IMR-90 (cell line): Measurements from ENCODE around the gene F2. TPM values are rescaled to one million over a fixed set of nuclear protein-coding genes. Genes with fewer than 3 reads are reported as not detected.

ENCODE experiments used
- ATAC-seq: fragments of 200-7000 bp; cut with Tn5 transposase; 2 replicates; pipeline ENCODE4 v1.9.1; 2020; ENCODE audit warnings: low read depth, mild to moderate bottlenecking, moderate library complexity
- BruUV-seq: library from RNA; stranded (reverse); fragments of 400-500 nt; replicated peaks from 2 replicates; lab custom pipeline; 2021; lab: Mats Ljungman, UMichigan
- CTCF ChIA-PET: fragments of 300-600 bp; formaldehyde crosslinking; extraction: SDS; loops from one replicate; lab custom pipeline; 2021; ENCODE audit warnings: antibody characterized with exemption; lab: Yijun Ruan, JAX
- POLR2A ChIA-PET: fragments of 300-600 bp; sonication (Branson Sonifier 250); formaldehyde crosslinking; loops from one replicate; lab custom pipeline; 2022; ENCODE audit warnings: antibody characterized with exemption; ENCODE audit not compliant: unreplicated experiment; lab: Charles Lee
- DNase-seq: peaks from one replicate; pipeline ENCODE4 v3.0.0; 2013
- H2AFZ ChIP-seq: replicated peaks from 2 replicates; pipeline ENCODE3; 2013; ENCODE audit warnings: low read length, mild to moderate bottlenecking; ENCODE audit not compliant: poor library complexity
- H2AK5ac ChIP-seq: 2 replicates; pipeline ENCODE4 v1.6.1; 2013; ENCODE audit warnings: low read depth, low read length, inconsistent platforms
- H2AK9ac ChIP-seq: replicated peaks from 2 replicates; pipeline ENCODE3; 2013; ENCODE audit warnings: mild to moderate bottlenecking, low read depth, low read length, moderate library complexity; ENCODE audit not compliant: poor library complexity
- H2BK120ac ChIP-seq: 2 replicates; pipeline ENCODE4 v1.6.1; 2013; ENCODE audit warnings: low read depth, low read length, inconsistent platforms
- H2BK15ac ChIP-seq: 3 replicates; pipeline ENCODE4 v1.6.1; 2013; ENCODE audit warnings: low read depth, low read length, inconsistent platforms
- H2BK20ac ChIP-seq: 2 replicates; pipeline ENCODE4 v1.6.1; 2013; ENCODE audit warnings: low read depth, mild to moderate bottlenecking, inconsistent platforms, low read length, moderate library complexity
- H2BK5ac ChIP-seq: 2 replicates; pipeline ENCODE4 v1.6.1; 2013; ENCODE audit warnings: mild to moderate bottlenecking, low read depth, low read length, inconsistent platforms; ENCODE audit not compliant: poor library complexity, severe bottlenecking
- H3K14ac ChIP-seq: replicated peaks from 2 replicates; pipeline ENCODE4 v1.6.1; 2013; ENCODE audit warnings: low read depth, low read length, inconsistent platforms
- H3K18ac ChIP-seq: 2 replicates; pipeline ENCODE4 v1.6.1; 2013; ENCODE audit warnings: low read depth, low read length, control low read depth
- H3K23ac ChIP-seq: 2 replicates; pipeline ENCODE4 v1.6.1; 2013; ENCODE audit warnings: low read depth, low read length, inconsistent platforms
- H3K27ac ChIP-seq: 2 replicates; pipeline ENCODE4 v1.5.1; 2013; ENCODE audit warnings: mild to moderate bottlenecking, control low read depth, low read length; ENCODE audit not compliant: insufficient read depth
- H3K27me3 ChIP-seq: 2 replicates; pipeline ENCODE4 v1.6.1; 2013; ENCODE audit warnings: low read length; ENCODE audit not compliant: control insufficient read depth, insufficient read depth
- H3K36me3 ChIP-seq: 2 replicates; pipeline ENCODE4 v1.6.1; 2013; ENCODE audit warnings: low read length, mixed read lengths; ENCODE audit not compliant: control insufficient read depth, insufficient read depth
- H3K4ac ChIP-seq: 2 replicates; pipeline ENCODE4 v1.6.1; 2013; ENCODE audit warnings: low read depth, low read length, inconsistent platforms
- H3K4me1 ChIP-seq: 2 replicates; pipeline ENCODE4 v1.6.1; 2013; ENCODE audit warnings: low read length, mixed read lengths; ENCODE audit not compliant: control insufficient read depth, insufficient read depth
- H3K4me2 ChIP-seq: 2 replicates; pipeline ENCODE4 v1.6.1; 2013; ENCODE audit warnings: low read depth, mild to moderate bottlenecking, control low read depth, low read length, moderate library complexity
- H3K4me3 ChIP-seq: 2 replicates; pipeline ENCODE4 v1.5.1; 2013; ENCODE audit warnings: low read depth, mild to moderate bottlenecking, control low read depth, low read length, moderate library complexity; ENCODE audit not compliant: insufficient read depth
- H3K56ac ChIP-seq: 2 replicates; pipeline ENCODE4 v1.6.1; 2013; ENCODE audit warnings: low read length, inconsistent platforms; ENCODE audit not compliant: insufficient read depth; ENCODE audit errors: extremely low read depth
- H3K79me1 ChIP-seq, 2 experiments: 2 replicates each; pipeline ENCODE4 v1.6.1; 2013; ENCODE audit warnings: low read length in 2 of 2, inconsistent platforms in 1 of 2, low read depth in 1 of 2
- H3K9ac ChIP-seq: 2 replicates; pipeline ENCODE4 v1.6.1; 2013; ENCODE audit warnings: low read depth, low read length, control low read depth
- H3K9me1 ChIP-seq: 2 replicates; pipeline ENCODE4 v1.6.1; 2013; ENCODE audit warnings: low read length, inconsistent platforms; ENCODE audit not compliant: insufficient read depth
- H3K9me3 ChIP-seq: 2 replicates; pipeline ENCODE4 v1.6.1; 2013; ENCODE audit warnings: low read length; ENCODE audit not compliant: control insufficient read depth, insufficient read depth
- H4K20me1 ChIP-seq: 2 replicates; pipeline ENCODE4 v1.6.1; 2013; ENCODE audit warnings: low read length, inconsistent platforms; ENCODE audit not compliant: insufficient read depth
- H4K5ac ChIP-seq: 2 replicates; pipeline ENCODE4 v1.6.1; 2013; ENCODE audit warnings: mild to moderate bottlenecking, low read depth, low read length, control low read depth
- H4K8ac ChIP-seq, 2 experiments: 2 replicates each; pipeline ENCODE4 v1.6.1; 2013; ENCODE audit warnings: low read depth in 2 of 2, low read length in 2 of 2, control low read depth in 1 of 2, inconsistent platforms in 1 of 2
- H4K91ac ChIP-seq: 2 replicates; pipeline ENCODE4 v1.6.1; 2013; ENCODE audit warnings: low read depth, low read length, inconsistent platforms; ENCODE audit not compliant: insufficient read depth
- BHLHE40 ChIP-seq: fragments of 150-350 bp; IDR thresholded peaks from 2 replicates; pipeline ENCODE4 v1.6.1; 2016; ENCODE audit warnings: mild to moderate bottlenecking, low read depth, low read length
- CEBPB ChIP-seq: IDR thresholded peaks from 2 replicates; pipeline ENCODE4 v1.6.1; 2012; ENCODE audit warnings: low read depth, low read length, improper control_type of control experiment
- CHD1 ChIP-seq: IDR thresholded peaks from 2 replicates; pipeline ENCODE4 v1.6.1; 2012; ENCODE audit warnings: low read depth, low read length, improper control_type of control experiment
- CTCF ChIP-seq: conservative IDR thresholded peaks from 2 replicates; pipeline ENCODE4 v1.5.1; 2012; ENCODE audit warnings: mild to moderate bottlenecking, low read depth, low read length, improper control_type of control experiment
- ELK1 ChIP-seq: fragments of 150-350 bp; IDR thresholded peaks from 2 replicates; pipeline ENCODE4 v1.6.1; 2016; ENCODE audit warnings: low read depth, mild to moderate bottlenecking, low read length, moderate library complexity, borderline replicate concordance
- FOS ChIP-seq: fragments of 150-350 bp; IDR thresholded peaks from 2 replicates; pipeline ENCODE4 v1.6.1; 2016; ENCODE audit warnings: low read depth, low read length
- MAFK ChIP-seq: IDR thresholded peaks from 2 replicates; pipeline ENCODE4 v1.6.1; 2012; ENCODE audit warnings: low read depth, low read length, improper control_type of control experiment
- MAZ ChIP-seq: IDR thresholded peaks from 2 replicates; pipeline ENCODE4 v1.6.1; 2012; ENCODE audit warnings: low read depth, mild to moderate bottlenecking, low read length, improper control_type of control experiment, moderate library complexity, borderline replicate concordance
- MXI1 ChIP-seq: IDR thresholded peaks from 2 replicates; pipeline ENCODE4 v1.6.1; 2012; ENCODE audit warnings: low read depth, mild to moderate bottlenecking, low read length, moderate library complexity, borderline replicate concordance
- NFE2L2 ChIP-seq: fragments of 150-350 bp; IDR thresholded peaks from 2 replicates; pipeline ENCODE4 v1.6.1; 2016; ENCODE audit warnings: low read depth, mild to moderate bottlenecking, low read length
- POLR2A ChIP-seq: IDR thresholded peaks from 2 replicates; pipeline ENCODE4 v1.6.1; 2012; ENCODE audit warnings: mild to moderate bottlenecking, low read depth, low read length
- RAD21 ChIP-seq: IDR thresholded peaks from 2 replicates; pipeline ENCODE4 v1.6.1; 2012; ENCODE audit warnings: low read length, improper control_type of control experiment
- RCOR1 ChIP-seq: IDR thresholded peaks from 2 replicates; pipeline ENCODE4 v1.6.1; 2012; ENCODE audit warnings: mild to moderate bottlenecking, low read length, improper control_type of control experiment; ENCODE audit not compliant: insufficient replicate concordance
- RFX5 ChIP-seq: IDR thresholded peaks from 2 replicates; pipeline ENCODE4 v1.8.0; 2012; ENCODE audit warnings: low read depth, mild to moderate bottlenecking, low read length, moderate library complexity
- SMC3 ChIP-seq: fragments of 150-350 bp; IDR thresholded peaks from 2 replicates; pipeline ENCODE4 v1.6.1; 2016; ENCODE audit warnings: low read depth, mild to moderate bottlenecking, antibody characterized with exemption, low read length, moderate library complexity
- WGBS, 2 experiments: methylation state at CpG; one replicate each; pipeline versions ENCODE4 v1.1.5 to v1.1.7; 2013; ENCODE audit warnings: missing lambda C conversion rate in 2 of 2; ENCODE audit not compliant: insufficient read length in 1 of 2; ENCODE audit errors: extremely low coverage in 2 of 2; 5-methylcytosine and 5-hydroxymethylcytosine counted together
- dilution Hi-C: fragments of 300-500 bp; cut with HindIII; formaldehyde crosslinking; loops from one replicate; pipeline ENCODE4 v1.14.3; 2018; ENCODE audit warnings: low sequenced_read_pairs; ENCODE audit not compliant: unreplicated experiment
- in situ Hi-C: fragments of 300-500 bp; cut with MboI; formaldehyde crosslinking; loops from 3 replicates; pipeline ENCODE4 v1.14.3; 2019; ENCODE audit warnings: low sequenced_read_pairs, inconsistent platforms, mixed read lengths
- intact Hi-C: fragments of 100-400 bp; cut with micrococcal nuclease; formaldehyde crosslinking; loops from 2 replicates; pipeline ENCODE4 v1.10.0; 2022
- polyA plus RNA-seq, 3 experiments: library from polyadenylated mRNA; depleted of rRNA; stranded (reverse); fragments of >200 nt; gene quantifications; 2 replicates each; pipeline ENCODE4 v1.2.3, GENCODE V29; 2012; ENCODE audit warnings: low replicate concordance in 1 of 3
- total RNA-seq: library from RNA; depleted of rRNA; stranded (reverse); fragments of >200 nt; gene quantifications from 2 replicates; pipeline ENCODE4 v1.2.3, GENCODE V29; 2012
- TF ChIP-seq, protein P1 (sequence below): fragments of 150-350 bp; IDR thresholded peaks from 2 replicates; pipeline ENCODE4 v1.6.1; 2017; ENCODE audit warnings: mild to moderate bottlenecking, antibody characterized with exemption, low read length, low read depth

The F2 gene
- total and polyA plus RNA-seq, 2 of the 4 experiments (the other 2 are of a cell fraction), result not detected

DNA sequence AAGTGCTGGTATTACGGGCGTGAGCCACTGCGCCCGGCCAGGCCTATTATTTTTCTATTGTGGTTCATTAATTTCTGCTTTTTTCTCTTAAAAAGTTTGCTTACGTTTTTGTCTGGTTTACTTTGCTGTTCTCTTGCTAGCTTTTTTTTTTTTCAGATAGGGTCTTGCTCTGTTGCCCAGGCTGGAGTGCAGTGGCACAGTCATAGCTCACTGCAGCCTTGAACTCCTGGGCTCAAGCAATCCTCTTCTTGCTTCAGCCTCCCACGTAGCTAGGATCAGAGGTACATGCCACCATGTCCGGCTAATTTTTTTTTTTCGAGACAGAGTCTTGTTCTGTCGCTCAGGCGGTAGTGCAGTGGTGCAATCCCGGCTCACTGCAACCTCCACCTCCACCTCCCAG, 18.7 kb downstream of the F2 start:
- Histone ChIP-seq H2BK120ac (no peak overlapping the region), H4K5ac (no peak overlapping the region), H3K36me3 (peaks cover 15% of the 10 kb centered on the region), H2BK5ac (no peak overlapping the region), H3K9ac (no peak overlapping the region), H4K8ac (no peak overlapping the region), H2BK15ac (no peak overlapping the region), H3K27ac (no peak overlapping the region), H3K56ac (no peak overlapping the region), H4K20me1 (no peaks in the 10 kb centered on the region), H3K4ac (no peak overlapping the region), H3K18ac (no peak overlapping the region), H3K9me3 (no peaks in the 10 kb centered on the region), H3K4me1 (no peaks in the 10 kb centered on the region), H3K27me3 (no peaks in the 10 kb centered on the region), H2AK5ac (no peak overlapping the region), H3K79me1 (no peaks in the 10 kb centered on the region), H2AFZ (no peak overlapping the region), H3K9me1 (no peaks in the 10 kb centered on the region), H3K4me2 (no peak overlapping the region), H3K14ac (no peak overlapping the region), H4K91ac (no peak overlapping the region), H2BK20ac (no peak overlapping the region), H3K23ac (no peak overlapping the region), H2AK9ac (no peak overlapping the region), H3K4me3 (no peak overlapping the region)
- CTCF ChIA-PET, result no interaction called here
- DNase-seq (no peak), ATAC-seq (no peak)
- TF ChIP-seq CEBPB (no peak), POLR2A (no peak), RAD21 (no peak), MAZ (no peak), ELK1 (no peak), MAFK (no peak), RFX5 (no peak), CHD1 (no peak), MXI1 (no peak), CTCF (no peak), NFE2L2 (no peak), SMC3 (no peak), RCOR1 (no peak), BHLHE40 (no peak), FOS (no peak)
- TF ChIP-seq, protein P1, sequence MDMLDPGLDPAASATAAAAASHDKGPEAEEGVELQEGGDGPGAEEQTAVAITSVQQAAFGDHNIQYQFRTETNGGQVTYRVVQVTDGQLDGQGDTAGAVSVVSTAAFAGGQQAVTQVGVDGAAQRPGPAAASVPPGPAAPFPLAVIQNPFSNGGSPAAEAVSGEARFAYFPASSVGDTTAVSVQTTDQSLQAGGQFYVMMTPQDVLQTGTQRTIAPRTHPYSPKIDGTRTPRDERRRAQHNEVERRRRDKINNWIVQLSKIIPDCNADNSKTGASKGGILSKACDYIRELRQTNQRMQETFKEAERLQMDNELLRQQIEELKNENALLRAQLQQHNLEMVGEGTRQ, result no peak
- no TSS peak for BruUV-seq
- POLR2A ChIA-PET, result no interaction called here
- in situ Hi-C loops (no loop called here), intact Hi-C loops (no loop called here), dilution Hi-C loops (no loop called here)
- 100% methylated on average over 4 of the region's 11 CpGs; no CpG with 5 or more reads in 1 of the 2 experiments for WGBS, 2 experiments
